T-helper 1 cell treated with Interleukin-12 subunit alpha and Interleukin-12 subunit beta and Interleukin-4 antibody, amounts not matched to agents 30 ng/mL and 1 ng/mL, for 36 hours (primary cell): Measurements from ENCODE around the gene ST7. TPM values are rescaled to one million over a fixed set of nuclear protein-coding genes. Genes with fewer than 3 reads are reported as not detected.

Experiments used
- intact Hi-C: fragments of 100-400 bp; cut with micrococcal nuclease; formaldehyde crosslinking; loops from one replicate; pipeline ENCODE4 v1.15.1; 2024
- total RNA-seq: library from RNA; stranded (reverse); gene quantifications from 2 replicates; pipeline ENCODE4 v1.2.3, GENCODE V29; 2022

Gene ST7
- total RNA-seq, 1 donor from 2014 or later = 3.4 TPM

DNA sequence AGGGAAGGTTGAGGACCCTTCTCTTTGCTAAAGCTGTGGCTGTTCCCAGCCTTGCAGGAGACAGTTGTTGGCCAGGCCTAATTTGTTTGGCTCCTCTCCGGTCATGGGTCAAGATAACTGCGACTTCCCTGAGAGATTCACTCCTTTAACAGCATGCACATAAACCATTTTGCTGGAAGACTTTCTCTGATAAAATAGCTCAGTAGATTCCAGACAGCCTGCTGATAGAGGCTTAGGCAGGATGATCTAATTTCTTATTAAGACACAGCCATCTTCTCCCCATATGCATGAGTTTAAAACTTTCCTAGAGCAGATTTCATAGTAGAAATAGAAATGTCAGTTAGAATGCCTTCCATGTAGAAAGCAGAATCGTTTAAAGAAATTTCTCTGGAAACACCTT lies 187.6 kb downstream of the ST7 start:
- intact Hi-C loops = no loop called here

DNA sequence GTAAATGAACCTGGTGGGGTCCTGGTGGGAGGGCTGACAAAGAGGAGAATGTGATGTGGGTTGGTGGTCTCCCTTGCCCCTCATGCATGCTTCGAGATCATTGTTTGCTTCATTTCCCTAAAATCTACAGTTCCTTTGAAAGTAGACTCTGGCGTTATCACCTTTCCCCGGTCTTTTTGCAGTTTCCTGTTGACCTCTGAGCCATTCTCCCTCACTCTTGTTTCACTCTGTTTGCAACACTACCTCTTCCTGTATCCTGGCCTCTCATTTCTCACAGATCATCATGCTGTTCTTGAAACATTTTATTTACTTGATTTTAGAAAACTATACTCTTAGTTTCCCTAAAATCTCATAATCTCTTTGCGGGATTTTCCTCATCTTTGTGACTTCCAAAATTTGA lies 189.8 kb downstream of the ST7 start:
- intact Hi-C loops = no loop called here

DNA sequence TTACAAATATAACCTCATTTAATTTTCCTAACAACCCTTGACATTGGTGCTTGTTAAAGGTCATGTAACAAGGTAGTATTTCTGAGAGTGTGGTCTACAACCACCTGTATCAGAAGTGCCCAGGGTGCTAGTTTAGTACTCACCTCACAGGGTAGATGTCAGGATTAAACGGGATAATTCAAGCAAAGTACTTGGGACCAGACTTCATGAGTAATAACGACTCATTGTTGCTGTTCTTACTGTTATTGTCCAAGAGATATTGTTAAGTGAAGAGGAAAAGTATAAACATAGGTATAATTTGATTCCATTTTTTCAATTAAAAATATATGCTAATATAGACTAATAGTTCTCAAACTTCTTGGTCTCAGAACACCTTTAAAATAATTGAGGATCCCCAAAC lies 190.3 kb downstream of the ST7 start:
- intact Hi-C loops = no loop called here

DNA sequence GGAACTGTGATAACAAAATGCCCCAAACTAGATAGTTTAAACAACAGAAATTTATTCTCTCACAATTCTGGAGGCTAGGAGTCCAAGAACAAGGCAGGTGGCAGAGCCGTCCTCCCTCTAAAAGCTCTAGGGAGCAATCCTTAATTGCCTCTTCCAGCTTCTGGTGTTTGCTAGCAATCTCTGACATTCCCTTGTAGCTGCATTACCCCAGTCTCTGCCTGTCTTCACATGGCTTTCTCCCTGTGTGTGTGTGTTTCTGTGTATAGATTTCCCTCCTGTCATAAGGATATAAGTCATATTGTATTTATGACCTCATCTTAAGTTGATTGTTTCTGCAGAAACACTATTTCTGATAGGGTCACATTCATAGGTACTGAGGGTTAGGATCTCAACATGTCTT lies 192.0 kb downstream of the ST7 start:
- intact Hi-C loops = no loop called here

DNA sequence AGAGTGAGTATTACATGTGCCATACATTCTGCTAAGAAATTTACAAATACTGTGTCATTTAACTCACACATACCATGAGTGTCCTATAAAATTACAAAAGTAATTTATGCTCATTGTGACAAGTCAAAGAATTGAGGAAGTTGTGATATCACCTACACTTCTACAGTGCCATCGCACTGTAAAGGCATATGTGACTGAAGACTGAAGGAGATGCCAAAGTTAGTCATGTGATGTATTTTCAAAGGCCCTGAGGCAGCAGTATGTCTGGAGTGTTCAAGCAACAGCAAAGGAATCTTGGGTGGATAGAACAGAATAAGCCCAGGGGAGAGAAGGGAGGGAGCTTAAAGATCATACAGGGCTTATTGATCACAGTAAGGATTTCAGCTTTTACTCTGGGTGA lies 192.8 kb downstream of the ST7 start:
- intact Hi-C loops = no loop called here

DNA sequence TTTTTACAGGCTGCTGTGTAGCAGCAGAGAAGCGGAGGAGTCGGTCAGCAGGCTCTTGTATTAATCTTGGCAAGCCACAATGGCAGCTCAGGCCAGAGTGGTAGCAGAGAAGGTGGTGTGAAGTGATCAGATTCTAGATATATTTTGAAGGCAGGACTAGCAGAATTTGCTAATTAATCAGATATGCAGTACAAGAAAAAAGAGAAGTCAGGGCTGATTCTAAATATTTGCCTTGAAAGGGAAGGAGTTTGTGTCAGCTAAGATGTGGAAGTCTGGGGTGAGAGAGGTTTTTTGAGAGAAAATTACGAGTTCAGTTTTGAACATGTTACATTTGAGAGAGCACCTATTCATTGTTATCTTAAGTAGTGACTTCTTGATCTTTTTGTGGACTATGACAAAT lies 193.2 kb downstream of the ST7 start:
- intact Hi-C loops = no loop called here

DNA sequence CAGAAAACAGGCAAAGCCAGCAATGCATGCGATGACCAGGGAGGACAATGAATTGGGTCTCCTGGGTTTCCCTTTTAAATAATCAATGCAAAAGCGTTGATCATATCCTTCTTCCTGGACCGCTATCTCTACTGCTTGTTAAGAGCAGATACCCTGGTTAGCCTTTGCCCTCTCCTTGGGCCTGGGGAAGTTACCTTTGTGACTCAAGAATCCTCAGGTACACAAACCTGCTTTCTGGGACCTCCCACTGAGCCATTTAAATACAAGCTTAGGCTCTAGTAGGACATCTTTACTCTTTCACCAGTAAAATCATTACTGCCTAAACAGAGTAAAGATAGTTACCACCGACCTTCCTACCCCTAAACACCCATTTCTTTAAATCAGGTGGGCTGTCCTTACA lies 195.7 kb downstream of the ST7 start:
- intact Hi-C loops = no loop called here

DNA sequence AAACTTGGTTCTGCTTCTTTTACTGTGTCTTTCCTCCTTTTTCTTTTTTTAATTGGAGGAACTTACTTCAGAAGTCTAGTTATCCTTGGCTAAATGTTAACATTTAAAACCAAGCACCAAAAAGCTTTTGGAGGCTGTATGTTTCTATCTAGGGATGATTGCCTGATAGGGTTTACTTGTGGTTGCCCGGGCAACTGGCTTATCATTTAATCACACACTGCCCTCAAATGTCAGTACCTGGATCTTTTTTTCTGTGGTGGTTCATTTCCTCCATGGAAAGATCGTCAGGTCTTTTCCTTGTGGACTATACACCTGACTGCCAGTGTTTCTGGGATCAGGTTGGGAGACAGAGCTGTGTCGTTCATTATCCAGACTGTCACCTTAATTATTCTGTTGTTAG lies 196.4 kb downstream of the ST7 start:
- intact Hi-C loops = no loop called here

DNA sequence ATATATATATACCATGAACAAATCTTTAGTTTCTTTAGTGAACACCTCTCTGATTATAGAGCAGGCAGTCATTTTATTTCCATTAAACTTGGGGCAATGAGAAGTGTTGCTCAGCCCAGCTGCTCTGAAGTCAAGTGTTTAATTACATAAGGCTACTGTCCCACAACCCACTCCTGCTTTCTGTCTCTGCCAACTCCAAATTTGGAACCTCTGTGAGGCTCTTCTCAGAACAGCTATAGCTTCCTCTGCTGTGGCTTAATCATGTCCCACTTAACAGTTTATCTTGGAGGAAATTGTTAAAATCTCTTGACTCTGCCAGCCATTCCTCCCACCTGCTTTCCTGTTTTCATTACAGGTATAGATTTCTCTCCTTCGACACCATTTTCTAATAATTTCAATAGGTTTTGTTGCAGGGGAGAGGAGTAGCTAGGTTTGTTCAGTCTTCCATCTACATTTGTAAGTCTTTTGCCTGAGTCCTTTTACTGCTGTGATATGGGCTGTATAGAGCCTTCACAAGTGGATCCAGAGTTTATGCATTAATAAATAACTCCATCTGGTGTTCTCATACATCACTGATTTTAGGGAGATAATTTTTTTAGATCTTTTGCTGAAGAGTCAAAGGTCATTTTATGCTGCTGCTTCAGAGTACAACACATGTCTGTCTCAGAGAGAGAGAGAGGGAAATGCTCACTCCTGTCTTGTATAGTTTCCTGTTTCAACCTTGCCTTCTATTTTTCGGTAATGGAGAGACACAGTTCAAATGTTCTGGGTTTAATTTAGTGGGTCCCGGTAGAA lies 199.1 kb downstream of the ST7 start:
- intact Hi-C loops = no loop called here

DNA sequence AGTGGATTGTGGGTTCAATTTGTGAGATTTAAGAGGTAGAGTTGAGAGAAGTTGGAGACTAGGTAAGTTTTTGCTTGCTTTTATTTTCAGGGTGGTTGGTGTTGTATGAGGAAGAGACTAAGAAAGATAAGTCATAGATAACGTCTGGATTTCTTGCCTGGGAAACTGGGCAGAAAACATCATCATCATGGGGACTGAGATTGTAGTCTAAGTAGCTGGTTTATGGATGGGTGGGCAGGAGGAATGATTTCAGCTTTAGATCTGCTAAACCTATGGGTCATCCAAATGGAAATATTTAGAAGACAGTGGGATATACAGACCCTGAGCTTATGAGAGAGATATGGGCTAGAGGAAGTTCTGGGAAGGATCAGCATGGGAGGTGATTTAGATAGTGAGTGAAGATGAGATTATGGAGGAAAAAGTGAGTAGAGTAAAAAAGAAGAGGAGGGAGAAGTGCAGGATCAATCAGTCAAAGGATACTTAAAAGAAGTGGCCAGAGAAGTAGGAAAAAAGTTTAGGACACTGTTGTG lies 199.8 kb downstream of the ST7 start:
- intact Hi-C loops = no loop called here

DNA sequence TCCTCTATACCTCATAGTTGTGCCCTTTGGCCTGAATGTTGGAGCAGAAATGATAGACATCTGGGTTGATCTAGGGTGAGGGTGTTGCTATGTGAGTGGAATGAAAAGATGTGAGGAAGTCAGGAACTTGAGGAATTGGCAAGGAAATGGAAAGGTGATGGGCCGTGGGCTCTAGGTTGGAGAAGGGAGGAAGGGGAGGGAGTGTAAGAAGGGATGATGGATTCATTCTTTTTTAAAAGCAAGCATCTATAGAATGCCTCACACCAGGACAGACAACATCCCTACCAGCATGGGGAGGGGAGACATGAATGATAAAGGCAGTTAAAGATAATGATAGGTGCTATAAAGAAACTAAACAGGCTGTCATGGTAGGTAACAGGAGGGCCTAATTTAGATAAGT lies 201.4 kb downstream of the ST7 start:
- intact Hi-C loops = no loop called here

DNA sequence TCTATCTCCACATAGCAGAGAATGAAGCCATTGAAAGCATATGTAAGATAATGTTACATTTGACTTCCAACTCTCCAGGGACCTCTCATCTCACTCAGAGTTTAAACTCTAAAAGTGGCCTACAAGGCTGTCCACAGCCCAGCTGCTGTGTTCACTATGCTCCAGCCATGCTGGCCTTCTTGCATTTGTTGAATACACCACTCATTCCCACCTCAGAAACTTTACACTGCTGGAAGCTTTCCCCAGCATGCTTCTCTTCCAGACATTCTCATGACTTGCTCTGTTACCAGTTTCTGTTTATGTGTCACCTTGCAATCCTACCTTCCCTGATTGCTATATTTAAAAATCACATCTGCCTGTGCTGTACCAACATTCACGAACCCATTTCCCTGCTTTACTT lies 202.4 kb downstream of the ST7 start:
- intact Hi-C loops = no loop called here

DNA sequence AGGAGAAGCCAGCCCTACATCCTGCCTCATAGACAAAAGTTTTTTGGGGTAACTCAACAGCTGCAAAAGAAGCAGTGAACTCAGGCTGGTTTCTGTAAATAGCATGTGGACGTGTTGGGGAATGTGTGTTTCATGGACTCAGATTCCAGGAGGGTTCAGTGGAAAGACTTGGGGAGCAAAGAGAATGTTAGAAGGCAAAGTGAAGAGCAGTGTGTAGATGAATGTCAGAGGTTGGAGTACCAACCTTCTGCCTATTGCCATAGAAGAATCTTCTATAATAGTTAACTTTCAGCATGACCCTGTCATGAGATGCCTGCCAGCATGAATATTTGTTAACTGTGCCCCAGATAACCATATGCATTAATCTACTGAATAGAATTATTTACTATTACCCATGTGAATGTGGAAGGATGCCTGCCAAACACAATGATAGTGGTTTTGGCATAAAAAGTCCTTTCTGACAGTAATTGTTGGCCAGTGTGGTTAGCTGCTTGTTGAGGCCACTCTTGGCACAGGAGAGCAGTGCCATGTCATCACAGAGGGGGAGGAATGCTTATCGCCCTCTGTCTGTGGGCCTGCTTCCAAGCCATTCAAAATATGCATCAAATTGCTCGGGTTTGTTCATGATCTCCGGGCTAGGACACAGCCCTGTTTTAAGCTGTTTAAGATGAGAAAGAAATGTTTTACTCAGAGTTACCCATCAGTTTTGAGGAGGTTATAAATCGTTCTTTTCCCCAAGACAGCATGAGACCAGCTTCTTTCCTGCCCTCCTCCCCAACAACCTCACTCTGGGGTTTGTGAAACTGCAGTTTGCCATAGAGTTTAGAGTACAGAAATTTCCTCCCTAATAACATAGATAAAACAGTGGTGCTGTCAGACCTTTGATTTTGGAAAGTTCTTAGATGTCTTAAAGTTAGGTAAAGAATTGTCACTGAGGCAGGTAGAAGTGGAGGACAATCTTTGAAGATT lies 204.2 kb downstream of the ST7 start:
- intact Hi-C loops = no loop called here

DNA sequence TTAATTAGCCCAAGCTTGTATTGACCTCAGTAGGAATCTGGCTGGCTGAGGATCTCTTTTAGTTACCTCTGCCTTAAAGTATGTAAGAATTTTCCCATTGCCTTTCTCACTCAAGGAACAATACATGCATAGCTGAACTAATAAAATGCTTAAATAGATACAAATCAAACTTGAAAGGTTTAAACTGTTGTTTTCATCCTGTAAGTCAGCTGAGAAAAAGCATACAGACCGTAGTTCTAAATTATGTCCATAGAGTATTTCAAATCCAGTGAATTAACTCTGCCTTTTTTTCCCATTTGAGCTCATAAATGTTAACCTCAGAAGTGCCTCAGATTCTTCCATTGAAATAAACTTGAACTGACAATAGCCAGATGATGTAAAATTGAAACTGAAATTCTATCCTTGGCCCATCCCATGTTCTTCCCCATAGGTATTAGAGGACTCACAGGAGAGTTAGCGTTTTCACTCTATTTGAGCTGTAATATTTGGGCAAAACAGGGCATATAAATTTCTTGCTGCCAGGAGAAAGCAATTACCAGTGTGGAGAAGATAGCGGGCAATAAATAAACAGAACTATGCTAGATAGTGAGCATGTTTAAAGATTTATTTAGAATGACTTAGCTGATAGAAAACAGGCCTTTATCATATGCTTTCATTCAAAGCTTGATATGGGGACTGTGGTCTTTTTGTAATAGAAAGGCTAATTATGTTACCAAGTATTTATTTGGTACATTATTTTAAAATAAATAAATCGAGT lies 205.8 kb downstream of the ST7 start:
- intact Hi-C loops = no loop called here

DNA sequence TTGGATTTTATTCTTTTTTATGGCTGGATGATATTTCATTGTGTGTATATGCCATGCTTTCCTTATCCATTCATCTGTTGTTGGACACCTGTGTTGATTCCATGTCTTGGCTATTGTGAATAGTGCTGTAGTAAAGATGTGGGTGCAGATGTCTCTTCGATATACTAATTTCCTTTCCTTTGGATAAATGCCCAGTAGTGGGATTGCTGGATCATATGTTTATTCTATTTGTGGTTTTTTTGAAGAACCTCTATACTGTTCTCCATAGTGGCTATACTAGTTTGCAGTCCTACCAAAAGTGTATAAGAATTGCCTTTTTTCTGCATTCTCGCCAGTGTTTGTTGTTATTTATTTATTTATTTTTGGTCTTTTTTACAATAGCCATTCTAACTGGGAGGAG lies 209.8 kb downstream of the ST7 start:
- intact Hi-C loops = no loop called here

DNA sequence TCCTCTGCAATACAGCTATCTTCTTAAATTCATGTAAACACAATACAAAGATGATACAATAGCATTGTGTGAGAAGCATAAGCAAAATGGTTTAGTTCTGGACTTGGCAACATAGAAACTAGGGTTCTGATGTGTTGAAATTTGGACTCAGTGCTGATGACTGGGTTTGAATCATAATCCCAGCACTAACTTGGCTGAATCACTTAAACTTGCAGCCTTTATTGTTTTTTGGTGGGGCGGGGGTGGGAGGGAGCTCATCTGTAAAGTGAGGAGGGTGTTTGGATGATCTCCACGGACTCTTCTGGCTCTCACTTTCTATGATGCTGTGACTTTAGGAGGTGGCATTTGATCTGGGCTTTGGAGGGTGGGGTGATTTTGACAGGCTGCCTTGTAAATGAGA lies 211.3 kb downstream of the ST7 start:
- intact Hi-C loops = no loop called here

DNA sequence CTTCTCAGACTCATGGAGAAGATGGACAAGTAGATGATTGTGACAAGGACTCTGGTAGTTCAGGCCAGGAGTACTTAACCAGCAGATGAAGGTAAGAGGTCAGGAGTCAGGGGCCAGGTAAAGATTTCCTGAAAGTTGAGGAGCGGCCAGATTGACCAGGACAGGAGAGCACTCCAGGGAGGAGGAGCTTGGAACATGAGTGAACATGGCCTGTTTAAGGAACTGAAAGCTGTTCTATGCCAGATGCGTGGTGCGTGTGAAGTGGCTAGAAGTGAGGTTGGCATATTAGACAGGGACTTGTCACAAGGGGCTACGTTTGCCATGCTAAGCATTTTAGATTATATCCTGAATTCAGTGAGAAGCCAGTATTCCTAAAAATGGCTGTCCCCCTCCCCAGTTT lies 212.4 kb downstream of the ST7 start:
- intact Hi-C loops = no loop called here

DNA sequence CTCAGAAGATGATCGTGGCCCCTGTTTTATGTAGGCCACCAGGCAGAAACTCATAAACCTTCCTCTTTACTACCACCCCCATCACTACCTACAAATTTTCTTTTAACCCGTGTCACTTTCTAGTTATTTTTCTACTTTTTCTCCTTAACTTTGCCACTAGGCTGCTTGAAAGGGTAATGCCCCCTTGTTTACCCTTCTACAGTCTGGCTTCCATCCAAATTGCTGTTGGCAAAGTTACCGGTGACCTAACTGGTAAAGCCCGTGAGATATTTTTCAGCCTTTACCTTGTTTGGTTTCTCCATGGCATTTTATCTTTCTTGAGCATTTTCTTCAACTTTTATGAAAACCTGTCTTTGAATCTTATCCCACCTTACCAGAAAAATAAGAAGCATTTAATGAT lies 216.6 kb downstream of the ST7 start:
- intact Hi-C loops = no loop called here

DNA sequence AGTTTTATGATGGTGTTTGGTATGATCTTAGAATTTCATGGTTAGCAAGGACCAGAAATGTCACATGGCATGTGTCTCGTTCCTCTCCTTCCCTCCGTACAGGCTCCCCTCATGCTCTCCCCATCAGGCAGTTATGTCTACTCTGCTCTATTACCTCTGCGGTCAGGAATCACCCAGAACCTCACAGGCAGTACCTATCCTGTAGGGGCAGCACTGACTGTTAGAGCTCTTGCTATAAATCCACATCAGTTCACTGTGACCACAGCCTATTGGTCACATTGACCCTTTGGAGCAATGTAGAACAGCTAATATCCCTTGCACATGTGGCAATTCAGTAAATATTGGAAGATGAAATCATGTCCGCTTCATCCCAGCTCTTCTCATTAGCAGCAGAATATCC lies 217.8 kb downstream of the ST7 start:
- intact Hi-C loops = no loop called here

DNA sequence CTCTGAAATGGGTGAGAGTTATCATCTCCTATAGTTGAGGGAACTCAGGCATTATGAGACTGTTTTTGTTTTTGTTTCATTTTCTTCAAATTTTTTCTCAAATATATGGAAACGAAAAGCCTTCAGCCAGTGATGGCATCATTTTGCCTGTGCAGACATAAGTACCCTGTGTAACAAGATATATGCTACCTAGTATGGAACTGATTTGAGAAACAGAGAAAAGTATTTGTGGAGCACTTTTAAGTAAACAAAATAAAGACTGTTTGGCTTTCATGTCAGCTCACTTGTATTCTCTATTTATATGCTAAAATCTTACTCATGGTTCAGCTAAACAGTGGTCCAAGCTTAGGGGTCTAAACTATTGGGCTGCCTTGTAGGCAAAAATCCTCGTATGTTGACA lies 219.0 kb downstream of the ST7 start:
- intact Hi-C loops = no loop called here

DNA sequence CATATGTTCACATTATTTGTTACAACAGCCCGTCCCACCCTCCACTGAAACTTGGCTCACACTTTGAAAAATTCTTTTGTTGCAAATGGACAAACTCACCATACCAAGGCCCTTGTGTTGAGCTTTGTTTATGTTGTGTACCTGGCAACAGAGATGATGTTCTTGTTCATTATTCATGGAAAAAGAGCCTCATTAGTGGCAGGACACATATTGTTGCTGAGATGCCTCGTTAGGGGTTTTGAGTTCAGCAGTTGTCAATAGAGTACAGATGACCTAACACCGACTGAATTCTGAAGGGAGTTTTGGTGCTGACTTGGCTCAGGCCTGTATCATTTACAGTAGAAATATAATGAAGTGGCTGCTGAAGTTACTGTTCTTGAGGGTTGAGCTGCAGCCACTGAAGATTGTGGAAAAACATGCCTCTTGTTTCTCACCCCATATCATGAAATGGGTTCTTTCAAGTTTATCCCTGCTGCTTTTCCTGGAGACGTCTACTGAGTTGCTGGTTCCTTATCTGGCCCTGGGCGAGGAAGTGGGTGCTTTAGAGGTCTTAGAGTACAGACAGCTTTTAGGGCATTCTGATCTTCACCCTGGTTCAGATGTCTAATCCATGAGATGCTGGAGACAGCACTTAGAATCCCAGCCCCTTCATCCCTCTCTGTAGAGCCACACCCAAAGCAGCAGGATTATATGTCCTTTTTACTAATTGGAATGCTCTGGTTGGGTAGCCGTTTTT lies 219.9 kb downstream of the ST7 start:
- intact Hi-C loops = no loop called here
